SU-DHL-6 (cell line): ENCODE measurements around the gene TKFC.

ENCODE experiments used
- H2AFZ ChIP-seq: fragments of 200-600 bp; sonication (generic); 2 replicates; pipeline ENCODE4 v1.6.1; 2014; ENCODE audit warnings: low read depth, mild to moderate bottlenecking, moderate library complexity, mixed read lengths, antibody characterized with exemption, low read length; ENCODE audit not compliant: severe bottlenecking
- H3F3A ChIP-seq: fragments of 200-600 bp; shearing (Covaris generic); 2 replicates; pipeline ENCODE4 v1.6.0; 2016; ENCODE audit warnings: antibody characterized with exemption, mild to moderate bottlenecking; ENCODE audit not compliant: insufficient read depth
- H3K27ac ChIP-seq: fragments of 200-600 bp; sonication (generic); 2 replicates; pipeline ENCODE4 v1.5.1; 2016; ENCODE audit warnings: low read depth, mild to moderate bottlenecking, low read length, moderate library complexity, mixed read lengths
- H3K27me3 ChIP-seq: fragments of 200-600 bp; sonication (generic), shearing (Covaris generic); 2 replicates; pipeline ENCODE4 v1.6.0; 2014; ENCODE audit warnings: mild to moderate bottlenecking, low read length
- H3K36me3 ChIP-seq: fragments of 200-600 bp; sonication (generic); 2 replicates; pipeline ENCODE4 v1.6.1; 2014; ENCODE audit warnings: mild to moderate bottlenecking, low read length, mixed read lengths
- H3K4me2 ChIP-seq: fragments of 300-600, 200-600 bp; shearing (Covaris generic), sonication (generic); 2 replicates; pipeline ENCODE4 v1.6.0; 2014; ENCODE audit warnings: low read length, low read depth, mild to moderate bottlenecking; ENCODE audit not compliant: poor library complexity, severe bottlenecking
- H3K4me3 ChIP-seq: fragments of 200-600 bp; sonication (generic); 2 replicates; pipeline ENCODE4 v1.5.1; 2014; ENCODE audit warnings: antibody characterized with exemption, low read length, mild to moderate bottlenecking, mixed read lengths; ENCODE audit not compliant: insufficient read depth, poor library complexity, severe bottlenecking
- H3K79me2 ChIP-seq: fragments of 200-600 bp; sonication (generic); 2 replicates; pipeline ENCODE4 v1.6.1; 2014; ENCODE audit warnings: mild to moderate bottlenecking, low read length, moderate library complexity; ENCODE audit not compliant: insufficient read depth
- H3K9ac ChIP-seq: fragments of 200-600 bp; sonication (generic); 2 replicates; pipeline ENCODE4 v1.7.0; 2014; ENCODE audit warnings: mild to moderate bottlenecking, low read length
- H3K9me2 ChIP-seq: fragments of 200-600 bp; sonication (generic); replicated peaks from 2 replicates; pipeline ENCODE4 v1.6.1; 2014; ENCODE audit warnings: low read length; ENCODE audit not compliant: insufficient read depth
- H3K9me3 ChIP-seq: fragments of 200-600 bp; sonication (generic); 2 replicates; pipeline ENCODE4 v1.6.1; 2014; ENCODE audit warnings: low read length, mixed read lengths; ENCODE audit not compliant: insufficient read depth
- H4K20me1 ChIP-seq: fragments of 200-600 bp; sonication (generic); 2 replicates; pipeline ENCODE4 v1.6.1; 2014; ENCODE audit warnings: low read depth, mild to moderate bottlenecking, antibody characterized with exemption, low read length, moderate library complexity, mixed read lengths
- EZH2phosphoT487 ChIP-seq: fragments of 200-600 bp; sonication (generic), shearing (Covaris generic); conservative IDR thresholded peaks from 2 replicates; pipeline ENCODE4 v1.6.1; 2018; ENCODE audit warnings: mild to moderate bottlenecking, antibody characterized with exemption, low read length, moderate library complexity, mixed read lengths
- TF ChIP-seq, protein P1 (sequence below): fragments of 200-600 bp; sonication (generic); IDR thresholded peaks from one replicate; pipeline ENCODE4 v1.5.1; 2017; ENCODE audit warnings: antibody characterized with exemption, mild to moderate bottlenecking, low read length, moderate library complexity; ENCODE audit not compliant: insufficient read depth, poor library complexity, severe bottlenecking

Gene TKFC

DNA sequence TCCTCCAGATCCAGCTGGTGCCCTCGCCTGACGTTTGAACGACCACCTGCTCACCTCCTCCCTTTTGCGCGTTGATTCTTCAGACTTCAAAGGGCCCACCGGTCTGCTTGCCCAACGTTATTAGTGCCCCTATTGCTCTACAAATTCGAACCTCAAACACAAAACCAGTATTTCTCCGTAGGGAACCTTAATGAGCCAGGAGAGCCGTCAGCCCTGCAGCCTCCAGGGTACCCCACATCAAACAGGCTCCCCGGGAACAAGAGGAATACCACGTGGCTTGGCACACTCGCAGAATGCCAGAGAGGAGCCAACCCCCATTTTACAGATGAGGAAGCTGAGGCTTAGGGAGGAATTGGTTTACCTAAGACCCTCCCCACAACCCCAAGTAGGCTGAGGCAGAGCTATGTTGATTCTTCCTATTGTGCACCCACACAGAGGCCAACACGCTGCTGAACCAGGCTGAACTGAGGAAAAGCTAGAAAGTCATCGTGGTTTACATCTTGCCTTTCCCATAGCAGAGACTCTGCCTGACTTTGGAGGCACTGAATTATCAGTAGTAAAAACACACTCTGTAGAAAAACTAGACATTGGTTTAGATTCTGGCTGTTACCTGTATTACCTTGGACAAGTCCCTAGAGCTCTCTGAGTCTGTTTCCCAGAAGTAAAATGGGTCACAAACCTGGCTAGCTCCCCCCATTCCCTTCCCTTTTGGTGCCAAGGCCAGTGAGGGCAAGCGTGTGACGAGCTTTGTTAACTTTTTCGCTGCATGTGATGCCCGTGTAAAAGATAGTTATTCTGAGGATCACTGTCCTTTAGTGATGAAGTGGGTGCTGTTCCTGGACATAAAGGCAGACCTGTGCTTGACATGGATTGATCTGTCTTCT, 764 bp downstream of the TKFC start:
- Histone ChIP-seq H3K9me2 (no peaks in the 10 kb centered on the region), H3K9me3 (no peaks in the 10 kb centered on the region), H3K4me2 (peak overlapping the region; percentile 90), H3K4me3 (peak overlapping the region; percentile 90), H3K27ac (peak overlapping the region; percentile 77), H3K9ac (peak overlapping the region; percentile 97), H2AFZ (peak overlapping the region; percentile 19), H3K79me2 (peaks cover 41% of the 10 kb centered on the region), H3K36me3 (peaks cover 5% of the 10 kb centered on the region; the same call in 1 of the 2 replicates), H3K27me3 (no peaks in the 10 kb centered on the region), H3F3A (peaks cover 21% of the 10 kb centered on the region), H4K20me1 (peaks cover 17% of the 10 kb centered on the region; the same call in 1 of the 2 replicates)
- TF ChIP-seq EZH2phosphoT487 = no peak
- TF ChIP-seq, protein P1, sequence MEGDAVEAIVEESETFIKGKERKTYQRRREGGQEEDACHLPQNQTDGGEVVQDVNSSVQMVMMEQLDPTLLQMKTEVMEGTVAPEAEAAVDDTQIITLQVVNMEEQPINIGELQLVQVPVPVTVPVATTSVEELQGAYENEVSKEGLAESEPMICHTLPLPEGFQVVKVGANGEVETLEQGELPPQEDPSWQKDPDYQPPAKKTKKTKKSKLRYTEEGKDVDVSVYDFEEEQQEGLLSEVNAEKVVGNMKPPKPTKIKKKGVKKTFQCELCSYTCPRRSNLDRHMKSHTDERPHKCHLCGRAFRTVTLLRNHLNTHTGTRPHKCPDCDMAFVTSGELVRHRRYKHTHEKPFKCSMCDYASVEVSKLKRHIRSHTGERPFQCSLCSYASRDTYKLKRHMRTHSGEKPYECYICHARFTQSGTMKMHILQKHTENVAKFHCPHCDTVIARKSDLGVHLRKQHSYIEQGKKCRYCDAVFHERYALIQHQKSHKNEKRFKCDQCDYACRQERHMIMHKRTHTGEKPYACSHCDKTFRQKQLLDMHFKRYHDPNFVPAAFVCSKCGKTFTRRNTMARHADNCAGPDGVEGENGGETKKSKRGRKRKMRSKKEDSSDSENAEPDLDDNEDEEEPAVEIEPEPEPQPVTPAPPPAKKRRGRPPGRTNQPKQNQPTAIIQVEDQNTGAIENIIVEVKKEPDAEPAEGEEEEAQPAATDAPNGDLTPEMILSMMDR = no peak

DNA sequence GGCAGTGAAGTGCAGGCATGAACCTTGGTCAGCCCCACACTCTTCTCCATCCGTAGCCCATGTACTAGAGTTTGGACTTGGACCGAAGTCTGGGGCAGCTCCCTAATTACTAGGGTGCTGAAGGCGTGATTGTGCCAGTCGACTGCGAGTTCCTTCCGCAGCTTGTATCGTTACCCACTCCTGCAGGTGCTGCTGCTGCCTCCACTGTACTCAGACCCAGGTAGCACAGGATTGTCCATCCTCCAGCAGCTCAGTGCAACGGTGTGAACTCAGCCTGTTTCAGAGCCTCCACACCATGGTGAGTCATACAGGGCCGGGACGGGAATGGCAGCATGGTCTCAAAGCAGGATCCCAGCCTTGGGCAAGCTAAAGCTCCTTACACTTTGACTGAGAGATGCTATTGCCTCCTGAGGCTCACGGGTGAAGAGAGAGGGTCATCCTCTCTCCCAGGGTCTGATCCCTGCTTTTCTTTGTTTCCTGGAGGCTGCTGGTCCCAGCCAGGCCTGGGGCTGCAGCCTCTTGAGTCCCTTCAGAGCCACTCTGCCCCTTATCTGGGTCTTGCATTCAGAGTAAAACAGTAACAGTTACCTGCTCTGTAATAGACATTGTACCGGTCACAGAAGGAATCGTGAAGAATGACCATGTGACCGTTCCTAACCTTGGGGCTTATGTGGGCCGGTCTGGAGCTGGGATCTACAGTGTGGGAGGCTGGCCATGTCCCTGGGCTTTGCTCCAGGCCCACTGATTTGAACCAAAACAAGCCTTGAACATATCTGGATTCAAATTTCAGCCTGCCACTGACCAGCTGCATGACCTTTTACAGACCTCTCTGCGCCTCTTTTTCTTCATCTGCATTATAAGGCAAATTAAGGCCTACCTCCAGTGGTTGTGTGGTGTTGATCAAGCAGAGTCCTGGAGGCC, 1.7 kb downstream of the TKFC start:
- H3K4me3 ChIP-seq = no peak overlapping the region
- peak overlapping the region; percentile 97; the same call in 1 of the 2 replicates for H3K9ac ChIP-seq
- peak overlapping the region; percentile 34 for H3K27ac ChIP-seq
- H3K4me2 ChIP-seq = no peak overlapping the region
- H3K79me2 ChIP-seq = peaks cover 32% of the 10 kb centered on the region
- no peaks in the 10 kb centered on the region for H3K36me3 ChIP-seq
- peaks cover 21% of the 10 kb centered on the region for H3F3A ChIP-seq
- no peak overlapping the region for H2AFZ ChIP-seq
- H3K9me3 ChIP-seq = no peaks in the 10 kb centered on the region
- no peaks in the 10 kb centered on the region for H3K27me3 ChIP-seq
- no peaks in the 10 kb centered on the region for H3K9me2 ChIP-seq
- peaks cover 17% of the 10 kb centered on the region; the same call in 1 of the 2 replicates for H4K20me1 ChIP-seq
- TF ChIP-seq, protein P1 = no peak
- TF ChIP-seq EZH2phosphoT487 = no peak

DNA sequence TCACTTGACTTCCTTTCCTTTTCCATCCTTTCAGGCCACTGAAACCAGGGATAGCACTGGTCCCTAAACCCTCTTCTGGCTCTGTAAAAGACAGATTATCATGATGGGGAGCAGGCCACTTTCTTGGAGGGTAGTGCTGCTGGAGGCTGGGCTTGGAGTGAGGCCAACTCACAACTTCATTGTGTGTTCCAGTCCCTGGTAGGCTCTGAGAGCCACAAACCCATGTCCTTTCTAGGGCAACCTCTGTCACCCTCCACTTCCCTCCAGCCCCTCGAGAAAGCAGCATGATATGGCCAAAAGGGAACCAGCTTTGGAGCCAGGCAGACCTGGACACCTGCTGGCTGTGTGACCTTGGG, 2.3 kb downstream of the TKFC start:
- H2AFZ ChIP-seq = no peak overlapping the region

More for the DNA sequence above, 2.3 kb downstream of the TKFC start:
- Histone ChIP-seq H3K9me2 (no peaks in the 10 kb centered on the region), H3K4me2 (no peak overlapping the region), H3K79me2 (peaks cover 25% of the 10 kb centered on the region), H4K20me1 (peaks cover 13% of the 10 kb centered on the region; the same call in 1 of the 2 replicates), H3K9me3 (no peaks in the 10 kb centered on the region), H3K27me3 (no peaks in the 10 kb centered on the region), H3K27ac (peak overlapping the region; percentile 34; the same call in 1 of the 2 replicates), H3K9ac (peak overlapping the region; percentile 45; the same call in 1 of the 2 replicates), H3K36me3 (no peaks in the 10 kb centered on the region), H3K4me3 (no peak overlapping the region), H3F3A (peaks cover 21% of the 10 kb centered on the region)
- TF ChIP-seq EZH2phosphoT487 = no peak
- TF ChIP-seq, protein P1 = no peak
